ENCODE measurements around the gene BPIFB6.

BPIFB6 gene

GRCh38 chr20:33016581-33017109 lies 14.8 kb upstream of the BPIFB6 start:
- Histone ChIP-seq H4K20me1 (ENCODE audit: insufficient read depth, low read length) (no peaks in the 10 kb centered on the region), H3K4me3 (ENCODE audit: low read length) (no peak overlapping the region), H3K9me2 (replicated peaks; ENCODE audit: insufficient read depth, low read length) (no peaks in the 10 kb centered on the region), H3K27me3 (replicated peaks; ENCODE audit: insufficient read depth, low read length) (peaks cover 91% of the 10 kb centered on the region), H3K4me2 (ENCODE audit: low read depth, low read length) (no peak overlapping the region), H2AFZ (ENCODE audit: low read length) (no peak overlapping the region), H3K27ac (ENCODE audit: low read length) (no peak overlapping the region), H3K9me3 (replicated peaks; ENCODE audit: insufficient read depth, low read length) (no peaks in the 10 kb centered on the region), H3K9ac (ENCODE audit: low read length) (no peak overlapping the region), H3K79me2 (ENCODE audit: low read length) (no peaks in the 10 kb centered on the region), H3K4me1 (ENCODE audit: low read length) (no peaks in the 10 kb centered on the region), H3F3A (ENCODE audit: insufficient read depth, low read length) (no peaks in the 10 kb centered on the region), H3K36me3 (replicated peaks; ENCODE audit: insufficient read depth, low read length) (no peaks in the 10 kb centered on the region)
- no peak for DNase-seq
- TF ChIP-seq CTCF (IDR thresholded peaks at IDR 0.05; ENCODE audit: low read length): no peak
- TF ChIP-seq EZH2phosphoT487 (IDR thresholded peaks at IDR 0.05; ENCODE audit: low read length): no peak
- no peak for TF ChIP-seq EZH2 (optimal IDR thresholded peaks at IDR 0.05; ENCODE audit: low read depth, low read length)

GRCh38 chr20:33017542-33017941 lies 13.9 kb upstream of the BPIFB6 start:
- DNase-seq: no peak
- Histone ChIP-seq H3K9me3 (replicated peaks; ENCODE audit: insufficient read depth, low read length) (no peaks in the 10 kb centered on the region), H3K27ac (ENCODE audit: low read length) (no peak overlapping the region), H3K4me2 (ENCODE audit: low read depth, low read length) (no peak overlapping the region), H3K36me3 (replicated peaks; ENCODE audit: insufficient read depth, low read length) (no peaks in the 10 kb centered on the region), H3K4me3 (ENCODE audit: low read length) (no peak overlapping the region), H3K79me2 (ENCODE audit: low read length) (no peaks in the 10 kb centered on the region), H4K20me1 (ENCODE audit: insufficient read depth, low read length) (no peaks in the 10 kb centered on the region), H3K9ac (ENCODE audit: low read length) (no peak overlapping the region), H3K4me1 (ENCODE audit: low read length) (no peaks in the 10 kb centered on the region), H3K9me2 (replicated peaks; ENCODE audit: insufficient read depth, low read length) (no peaks in the 10 kb centered on the region), H3F3A (ENCODE audit: insufficient read depth, low read length) (no peaks in the 10 kb centered on the region), H3K27me3 (replicated peaks; ENCODE audit: insufficient read depth, low read length) (peaks cover 91% of the 10 kb centered on the region), H2AFZ (ENCODE audit: low read length) (no peak overlapping the region)
- no peak for TF ChIP-seq EZH2 (optimal IDR thresholded peaks at IDR 0.05; ENCODE audit: low read depth, low read length)

GRCh38 chr20:33018169-33018931 lies 13.1 kb upstream of the BPIFB6 start:
- DNase-seq: no peak
- no peak for TF ChIP-seq EZH2phosphoT487 (IDR thresholded peaks at IDR 0.05; ENCODE audit: low read length)
- TF ChIP-seq CTCF (IDR thresholded peaks at IDR 0.05; ENCODE audit: low read length): no peak
- no peak for TF ChIP-seq EZH2 (optimal IDR thresholded peaks at IDR 0.05; ENCODE audit: low read depth, low read length)
- H3K9me2 ChIP-seq (replicated peaks; ENCODE audit: insufficient read depth, low read length): no peaks in the 10 kb centered on the region
- no peak overlapping the region for H3K4me3 ChIP-seq (ENCODE audit: low read length)
- no peak overlapping the region for H3K9ac ChIP-seq (ENCODE audit: low read length)
- H3F3A ChIP-seq (ENCODE audit: insufficient read depth, low read length): no peaks in the 10 kb centered on the region
- peaks cover 84% of the 10 kb centered on the region for H3K27me3 ChIP-seq (replicated peaks; ENCODE audit: insufficient read depth, low read length)
- no peaks in the 10 kb centered on the region for H3K79me2 ChIP-seq (ENCODE audit: low read length)
- H3K4me1 ChIP-seq (ENCODE audit: low read length): no peaks in the 10 kb centered on the region
- no peak overlapping the region for H3K27ac ChIP-seq (ENCODE audit: low read length)
- H3K4me2 ChIP-seq (ENCODE audit: low read depth, low read length): no peak overlapping the region
- H3K36me3 ChIP-seq (replicated peaks; ENCODE audit: insufficient read depth, low read length): no peaks in the 10 kb centered on the region
- no peaks in the 10 kb centered on the region for H3K9me3 ChIP-seq (replicated peaks; ENCODE audit: insufficient read depth, low read length)
- H4K20me1 ChIP-seq (ENCODE audit: insufficient read depth, low read length): no peaks in the 10 kb centered on the region
- no peak overlapping the region for H2AFZ ChIP-seq (ENCODE audit: low read length)

Data from MM.1S (cell line).